ENCODE data around the gene ULK4.

Gene ULK4

GRCh38 chr3:41348401-41348800, 613.5 kb downstream of the ULK4 start:
- Histone ChIP-seq H3K4me3 (ENCODE audit: low read depth, low read length) (no peak overlapping the region), H3K27ac (ENCODE audit: extremely low read depth, low read depth, low read length) (no peak overlapping the region), H3K36me3 (ENCODE audit: control insufficient read depth in 2 of 2, insufficient read depth in 1 of 2, low read length in 2 of 2) (no peaks in the 10 kb centered on the region), H3K4me1 (ENCODE audit: control insufficient read depth, insufficient read depth, low read length) (no peaks in the 10 kb centered on the region), H3K9me3 (ENCODE audit: control insufficient read depth, insufficient read depth, low read depth, low read length) (no peaks in the 10 kb centered on the region)
- no peak for TF ChIP-seq SALL2 (tag by site-specific recombination; IDR thresholded peaks at IDR 0.05; ENCODE audit: borderline replicate concordance)
- no peak for TF ChIP-seq OSR2 (tag by site-specific recombination; IDR thresholded peaks at IDR 0.05)
- TF ChIP-seq ZNF610 (tag by site-specific recombination; IDR thresholded peaks at IDR 0.05; ENCODE audit: borderline replicate concordance) = no peak
- no peak for TF ChIP-seq ZNF138 (tag by site-specific recombination; IDR thresholded peaks at IDR 0.05; ENCODE audit: borderline replicate concordance)
- no peak for TF ChIP-seq GLI4 (tag by site-specific recombination; IDR thresholded peaks at IDR 0.05)
- no peak for TF ChIP-seq ZNF155 (tag by site-specific recombination; IDR thresholded peaks at IDR 0.05)
- no peak for TF ChIP-seq ZNF510 (tag by site-specific recombination; IDR thresholded peaks at IDR 0.05; ENCODE audit: insufficient replicate concordance)
- TF ChIP-seq ZNF132 (tag by site-specific recombination; IDR thresholded peaks at IDR 0.05; ENCODE audit: borderline replicate concordance) = no peak
- TF ChIP-seq ZNF292 (tag by site-specific recombination; IDR thresholded peaks at IDR 0.05; ENCODE audit: borderline replicate concordance, low read depth) = no peak
- TF ChIP-seq ZNF391 (tag by site-specific recombination; IDR thresholded peaks at IDR 0.05; ENCODE audit: borderline replicate concordance, low read depth) = no peak
- no peak for TF ChIP-seq SCRT2 (tag by site-specific recombination; IDR thresholded peaks at IDR 0.05)
- TF ChIP-seq ZNF658 (tag by site-specific recombination; IDR thresholded peaks at IDR 0.05) = no peak
- TF ChIP-seq, protein P1, sequence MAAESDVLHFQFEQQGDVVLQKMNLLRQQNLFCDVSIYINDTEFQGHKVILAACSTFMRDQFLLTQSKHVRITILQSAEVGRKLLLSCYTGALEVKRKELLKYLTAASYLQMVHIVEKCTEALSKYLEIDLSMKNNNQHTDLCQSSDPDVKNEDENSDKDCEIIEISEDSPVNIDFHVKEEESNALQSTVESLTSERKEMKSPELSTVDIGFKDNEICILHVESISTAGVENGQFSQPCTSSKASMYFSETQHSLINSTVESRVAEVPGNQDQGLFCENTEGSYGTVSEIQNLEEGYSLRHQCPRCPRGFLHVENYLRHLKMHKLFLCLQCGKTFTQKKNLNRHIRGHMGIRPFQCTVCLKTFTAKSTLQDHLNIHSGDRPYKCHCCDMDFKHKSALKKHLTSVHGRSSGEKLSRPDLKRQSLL (tag by site-specific recombination; IDR thresholded peaks at IDR 0.05) = no peak
- CTCF ChIA-PET = no interaction called here
- POLR2A ChIA-PET = no interaction called here

GRCh38 chr3:41346698-41347270, 615.1 kb downstream of the ULK4 start:
- Histone ChIP-seq H3K36me3 (ENCODE audit: control insufficient read depth in 2 of 2, insufficient read depth in 1 of 2, low read length in 2 of 2) (no peaks in the 10 kb centered on the region), H3K4me1 (ENCODE audit: control insufficient read depth, insufficient read depth, low read length) (no peaks in the 10 kb centered on the region), H3K4me3 (ENCODE audit: low read depth, low read length) (no peak overlapping the region), H3K27ac (ENCODE audit: extremely low read depth, low read depth, low read length) (no peak overlapping the region), H3K9me3 (ENCODE audit: control insufficient read depth, insufficient read depth, low read depth, low read length) (no peaks in the 10 kb centered on the region)
- CTCF ChIA-PET = no interaction called here
- POLR2A ChIA-PET = no interaction called here
- TF ChIP-seq ZSCAN16 (tag by site-specific recombination; IDR thresholded peaks at IDR 0.05) = no peak

- ChIA-PET CTCF (no interaction called here), POLR2A (no interaction called here)
- H3K4me1 ChIP-seq (ENCODE audit: control insufficient read depth, insufficient read depth, low read length) = no peaks in the 10 kb centered on the region
- no peak overlapping the region for H3K4me3 ChIP-seq (ENCODE audit: low read depth, low read length)
- no peaks in the 10 kb centered on the region for H3K36me3 ChIP-seq (ENCODE audit: control insufficient read depth in 2 of 2, insufficient read depth in 1 of 2, low read length in 2 of 2)
- H3K9me3 ChIP-seq (ENCODE audit: control insufficient read depth, insufficient read depth, low read depth, low read length) = no peaks in the 10 kb centered on the region
- H3K27ac ChIP-seq (ENCODE audit: extremely low read depth, low read depth, low read length) = no peak overlapping the region
- TF ChIP-seq, protein P2, sequence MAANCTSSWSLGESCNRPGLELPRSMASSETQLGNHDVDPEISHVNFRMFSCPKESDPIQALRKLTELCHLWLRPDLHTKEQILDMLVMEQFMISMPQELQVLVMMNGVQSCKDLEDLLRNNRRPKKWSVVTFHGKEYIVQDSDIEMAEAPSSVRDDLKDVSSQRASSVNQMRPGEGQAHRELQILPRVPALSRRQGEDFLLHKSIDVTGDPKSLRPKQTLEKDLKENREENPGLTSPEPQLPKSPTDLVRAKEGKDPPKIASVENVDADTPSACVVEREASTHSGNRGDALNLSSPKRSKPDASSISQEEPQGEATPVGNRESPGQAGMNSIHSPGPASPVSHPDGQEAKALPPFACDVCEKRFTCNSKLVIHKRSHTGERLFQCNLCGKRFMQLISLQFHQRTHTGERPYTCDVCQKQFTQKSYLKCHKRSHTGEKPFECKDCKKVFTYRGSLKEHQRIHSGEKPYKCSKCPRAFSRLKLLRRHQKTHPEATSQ (tag by site-specific recombination; IDR thresholded peaks at IDR 0.05) = no peak
- TF ChIP-seq ZNF18 (tag by site-specific recombination; IDR thresholded peaks at IDR 0.05) (no peak), ZNF707 (tag by site-specific recombination; IDR thresholded peaks at IDR 0.05) (no peak), ZNF2 (tag by site-specific recombination; IDR thresholded peaks at IDR 0.05) (no peak)
- TF ChIP-seq, protein P3, sequence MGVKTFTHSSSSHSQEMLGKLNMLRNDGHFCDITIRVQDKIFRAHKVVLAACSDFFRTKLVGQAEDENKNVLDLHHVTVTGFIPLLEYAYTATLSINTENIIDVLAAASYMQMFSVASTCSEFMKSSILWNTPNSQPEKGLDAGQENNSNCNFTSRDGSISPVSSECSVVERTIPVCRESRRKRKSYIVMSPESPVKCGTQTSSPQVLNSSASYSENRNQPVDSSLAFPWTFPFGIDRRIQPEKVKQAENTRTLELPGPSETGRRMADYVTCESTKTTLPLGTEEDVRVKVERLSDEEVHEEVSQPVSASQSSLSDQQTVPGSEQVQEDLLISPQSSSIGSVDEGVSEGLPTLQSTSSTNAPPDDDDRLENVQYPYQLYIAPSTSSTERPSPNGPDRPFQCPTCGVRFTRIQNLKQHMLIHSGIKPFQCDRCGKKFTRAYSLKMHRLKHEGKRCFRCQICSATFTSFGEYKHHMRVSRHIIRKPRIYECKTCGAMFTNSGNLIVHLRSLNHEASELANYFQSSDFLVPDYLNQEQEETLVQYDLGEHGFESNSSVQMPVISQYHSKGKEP (tag by site-specific recombination; IDR thresholded peaks at IDR 0.05) = no peak
- TF ChIP-seq, protein P4, sequence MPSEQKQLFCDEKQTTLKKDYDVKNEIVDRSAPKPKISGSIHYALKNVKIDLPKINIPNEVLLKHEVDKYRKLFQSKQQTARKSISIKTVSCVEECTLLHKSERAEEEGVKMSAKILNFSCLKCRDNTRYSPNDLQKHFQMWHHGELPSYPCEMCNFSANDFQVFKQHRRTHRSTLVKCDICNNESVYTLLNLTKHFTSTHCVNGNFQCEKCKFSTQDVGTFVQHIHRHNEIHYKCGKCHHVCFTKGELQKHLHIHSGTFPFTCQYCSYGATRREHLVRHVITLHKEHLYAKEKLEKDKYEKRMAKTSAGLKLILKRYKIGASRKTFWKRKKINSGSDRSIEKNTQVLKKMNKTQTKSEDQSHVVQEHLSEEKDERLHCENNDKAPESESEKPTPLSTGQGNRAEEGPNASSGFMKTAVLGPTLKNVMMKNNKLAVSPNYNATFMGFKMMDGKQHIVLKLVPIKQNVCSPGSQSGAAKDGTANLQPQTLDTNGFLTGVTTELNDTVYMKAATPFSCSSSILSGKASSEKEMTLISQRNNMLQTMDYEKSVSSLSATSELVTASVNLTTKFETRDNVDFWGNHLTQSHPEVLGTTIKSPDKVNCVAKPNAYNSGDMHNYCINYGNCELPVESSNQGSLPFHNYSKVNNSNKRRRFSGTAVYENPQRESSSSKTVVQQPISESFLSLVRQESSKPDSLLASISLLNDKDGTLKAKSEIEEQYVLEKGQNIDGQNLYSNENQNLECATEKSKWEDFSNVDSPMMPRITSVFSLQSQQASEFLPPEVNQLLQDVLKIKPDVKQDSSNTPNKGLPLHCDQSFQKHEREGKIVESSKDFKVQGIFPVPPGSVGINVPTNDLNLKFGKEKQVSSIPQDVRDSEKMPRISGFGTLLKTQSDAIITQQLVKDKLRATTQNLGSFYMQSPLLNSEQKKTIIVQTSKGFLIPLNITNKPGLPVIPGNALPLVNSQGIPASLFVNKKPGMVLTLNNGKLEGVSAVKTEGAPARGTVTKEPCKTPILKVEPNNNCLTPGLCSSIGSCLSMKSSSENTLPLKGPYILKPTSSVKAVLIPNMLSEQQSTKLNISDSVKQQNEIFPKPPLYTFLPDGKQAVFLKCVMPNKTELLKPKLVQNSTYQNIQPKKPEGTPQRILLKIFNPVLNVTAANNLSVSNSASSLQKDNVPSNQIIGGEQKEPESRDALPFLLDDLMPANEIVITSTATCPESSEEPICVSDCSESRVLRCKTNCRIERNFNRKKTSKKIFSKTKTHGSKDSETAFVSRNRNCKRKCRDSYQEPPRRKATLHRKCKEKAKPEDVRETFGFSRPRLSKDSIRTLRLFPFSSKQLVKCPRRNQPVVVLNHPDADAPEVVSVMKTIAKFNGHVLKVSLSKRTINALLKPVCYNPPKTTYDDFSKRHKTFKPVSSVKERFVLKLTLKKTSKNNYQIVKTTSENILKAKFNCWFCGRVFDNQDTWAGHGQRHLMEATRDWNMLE (tag by site-specific recombination; conservative IDR thresholded peaks at IDR 0.05; ENCODE audit: low read depth) = no peak
Measured at GRCh38 chr3:41345788-41346187, 616.1 kb downstream of the ULK4 start.
